Measurements from ENCODE around the gene VASP. TPM values are rescaled to one million over a fixed set of nuclear protein-coding genes. Genes with fewer than 3 reads are reported as not detected.

The VASP gene
- total and polyA plus RNA-seq, 9 of the 15 experiments (the other 6 are each of a cell fraction or from before 2014, with no cell fraction given), result 16.7 to 261 (median 112) TPM

DNA sequence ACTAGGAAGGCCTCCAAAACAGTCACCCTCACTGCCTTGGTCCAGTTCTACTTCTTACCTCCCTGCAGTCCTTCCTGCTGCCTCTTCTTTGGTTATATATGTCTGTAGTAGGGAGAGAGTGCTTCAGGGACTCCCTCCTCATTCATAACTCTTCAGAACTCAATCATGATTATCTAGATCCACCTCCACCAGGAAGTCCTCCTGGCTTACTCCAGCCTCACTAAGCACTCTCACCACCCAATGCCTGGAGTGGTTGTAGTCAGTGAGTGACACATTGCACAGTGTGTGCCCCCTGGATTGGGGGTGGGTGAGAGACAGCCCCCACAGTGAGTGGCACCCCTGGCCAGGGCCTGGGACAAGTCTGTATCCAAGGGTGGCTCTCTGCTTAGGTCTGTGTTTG, 49.5 kb upstream of the VASP start (continued):
- 0 out of 2 replicates have a peak, but pooled peaks have one; percentile 40 for TF ChIP-seq ADNP (tag; IDR thresholded peaks at IDR 0.05)
- TF ChIP-seq, protein P1, sequence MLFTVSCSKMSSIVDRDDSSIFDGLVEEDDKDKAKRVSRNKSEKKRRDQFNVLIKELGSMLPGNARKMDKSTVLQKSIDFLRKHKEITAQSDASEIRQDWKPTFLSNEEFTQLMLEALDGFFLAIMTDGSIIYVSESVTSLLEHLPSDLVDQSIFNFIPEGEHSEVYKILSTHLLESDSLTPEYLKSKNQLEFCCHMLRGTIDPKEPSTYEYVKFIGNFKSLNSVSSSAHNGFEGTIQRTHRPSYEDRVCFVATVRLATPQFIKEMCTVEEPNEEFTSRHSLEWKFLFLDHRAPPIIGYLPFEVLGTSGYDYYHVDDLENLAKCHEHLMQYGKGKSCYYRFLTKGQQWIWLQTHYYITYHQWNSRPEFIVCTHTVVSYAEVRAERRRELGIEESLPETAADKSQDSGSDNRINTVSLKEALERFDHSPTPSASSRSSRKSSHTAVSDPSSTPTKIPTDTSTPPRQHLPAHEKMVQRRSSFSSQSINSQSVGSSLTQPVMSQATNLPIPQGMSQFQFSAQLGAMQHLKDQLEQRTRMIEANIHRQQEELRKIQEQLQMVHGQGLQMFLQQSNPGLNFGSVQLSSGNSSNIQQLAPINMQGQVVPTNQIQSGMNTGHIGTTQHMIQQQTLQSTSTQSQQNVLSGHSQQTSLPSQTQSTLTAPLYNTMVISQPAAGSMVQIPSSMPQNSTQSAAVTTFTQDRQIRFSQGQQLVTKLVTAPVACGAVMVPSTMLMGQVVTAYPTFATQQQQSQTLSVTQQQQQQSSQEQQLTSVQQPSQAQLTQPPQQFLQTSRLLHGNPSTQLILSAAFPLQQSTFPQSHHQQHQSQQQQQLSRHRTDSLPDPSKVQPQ (CRISPR knock-in tag; IDR thresholded peaks at IDR 0.05; ENCODE audit: borderline replicate concordance), result no peak
- TF ChIP-seq ATF2 (CRISPR knock-in tag; IDR thresholded peaks at IDR 0.05), result no peak
- TF ChIP-seq ASH1L (IDR thresholded peaks at IDR 0.05; ENCODE audit: borderline replicate concordance, low read depth, partially characterized antibody), result no peak
- no peak for TF ChIP-seq RBFOX2 (IDR thresholded peaks at IDR 0.05; ENCODE audit: low read depth, low read length)
- TF ChIP-seq NR2F6 (CRISPR knock-in tag; IDR thresholded peaks at IDR 0.05), result no peak
- no peak for TF ChIP-seq SMARCC2 (IDR thresholded peaks at IDR 0.05; ENCODE audit: low read depth)
- TF ChIP-seq HMGN3 (IDR thresholded peaks at IDR 0.05; ENCODE audit: borderline replicate concordance, extremely low read depth, insufficient read length, low read depth, low read length), result no peak
- 0 out of 2 replicates have a peak, but pooled peaks have one; percentile 7 for TF ChIP-seq CEBPG (CRISPR knock-in tag; IDR thresholded peaks at IDR 0.05)
- TF ChIP-seq CEBPG (tag; conservative IDR thresholded peaks at IDR 0.05 in 1 of 2, IDR thresholded peaks at IDR 0.05 in 1 of 2), result no peak
- TF ChIP-seq EHMT2 (IDR thresholded peaks at IDR 0.05), result no peak
- TF ChIP-seq ZNF398 (CRISPR knock-in tag; IDR thresholded peaks at IDR 0.05), result no peak
- TF ChIP-seq BCOR (IDR thresholded peaks at IDR 0.05), result peak; percentile 92
- peak; percentile 21 for TF ChIP-seq PHF20 (IDR thresholded peaks at IDR 0.05; ENCODE audit: partially characterized antibody)
- TF ChIP-seq SP1 (CRISPR knock-in tag; IDR thresholded peaks at IDR 0.05), result no peak
- TF ChIP-seq STAT5A (IDR thresholded peaks at IDR 0.05; ENCODE audit: borderline replicate concordance, low read length), result no peak
- no peak for TF ChIP-seq ZNF121 (CRISPR knock-in tag; conservative IDR thresholded peaks at IDR 0.05)
- no peak for TF ChIP-seq NCOR1 (IDR thresholded peaks at IDR 0.05)
- TF ChIP-seq KAT8 (IDR thresholded peaks at IDR 0.05; ENCODE audit: low read depth), result no peak
- no peak for TF ChIP-seq SAFB (IDR thresholded peaks at IDR 0.05; ENCODE audit: borderline replicate concordance, low read depth, low read length)
- no peak for TF ChIP-seq CEBPB (tag; IDR thresholded peaks at IDR 0.05)
- no peak for TF ChIP-seq EZH2 (IDR thresholded peaks at IDR 0.05; ENCODE audit: borderline replicate concordance, low read depth, low read length)
- TF ChIP-seq SAP30 (IDR thresholded peaks at IDR 0.05; ENCODE audit: borderline replicate concordance, insufficient read depth, low read depth, low read length, poor library complexity, severe bottlenecking), result no peak
- TF ChIP-seq RAD21 (CRISPR knock-in tag; conservative IDR thresholded peaks at IDR 0.05 in 1 of 2, IDR thresholded peaks at IDR 0.05 in 1 of 2), result no peak
- TF ChIP-seq MEF2D (tag; conservative IDR thresholded peaks at IDR 0.05; ENCODE audit: low read depth), result no peak

Measured in K562 (cell line).